VCaP (cell line): Measurements from ENCODE around the gene LPIN1.
A peak's percentile ranks its signal among the peaks of the same experiment; 100 is the strongest.

Source experiments
- H3K27ac ChIP-seq: fragments of 450-650 bp; 2 replicates; pipeline ENCODE4 v1.5.1; 2017
- CTCF ChIP-seq: fragments of 450-650 bp; conservative IDR thresholded peaks from 2 replicates; pipeline ENCODE4 v1.5.1; 2017; ENCODE audit warnings: mild to moderate bottlenecking, moderate library complexity

LPIN1 gene

GRCh38 chr2:11829947-11830707, 83.7 kb downstream of the LPIN1 start:
- peak; percentile 70 for TF ChIP-seq CTCF
- peak overlapping the region; percentile 87 for H3K27ac ChIP-seq

GRCh38 chr2:11830708-11831301, 84.4 kb downstream of the LPIN1 start:
- peak overlapping the region; percentile 87 for H3K27ac ChIP-seq
- no peak for TF ChIP-seq CTCF

DNA sequence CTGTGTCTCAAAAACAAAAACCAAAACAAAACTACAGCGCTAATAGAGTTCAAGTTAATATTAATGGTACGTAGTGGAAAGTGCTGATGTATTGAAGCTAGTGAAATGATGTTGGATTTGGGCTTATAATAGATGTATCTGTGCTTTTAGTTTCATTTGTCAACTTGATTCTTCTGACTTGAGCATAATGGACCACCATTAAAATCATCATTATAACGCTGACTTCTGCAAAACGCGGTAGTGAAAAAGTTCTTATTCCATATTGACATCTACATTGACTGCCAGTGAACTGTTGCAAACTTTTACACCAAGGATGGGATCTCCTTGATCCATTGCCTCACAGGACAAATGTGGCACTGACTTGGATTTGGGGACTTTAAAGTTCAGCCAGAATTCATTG, 85.0 kb downstream of the LPIN1 start:
- H3K27ac ChIP-seq, result peak overlapping the region; percentile 87
- no peak for TF ChIP-seq CTCF

DNA sequence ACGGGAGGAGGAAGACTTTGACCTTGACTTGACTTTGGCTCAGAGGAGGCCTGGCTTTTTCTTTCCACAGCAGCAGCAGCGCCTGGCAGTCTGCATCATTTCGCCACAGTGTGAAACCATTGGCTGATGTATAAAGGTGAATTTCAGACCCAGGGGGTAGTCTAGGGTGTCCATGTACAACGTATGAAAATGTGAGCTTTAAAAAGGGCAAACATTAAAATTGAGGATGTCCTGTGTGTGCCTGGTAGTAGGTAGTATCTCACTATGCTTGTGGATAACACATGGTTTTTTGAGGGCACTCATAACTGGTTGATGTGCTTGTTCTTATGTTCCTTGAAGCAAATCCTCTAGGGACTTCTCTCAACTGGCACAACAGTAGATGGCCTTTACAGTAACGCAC, 86.1 kb downstream of the LPIN1 start:
- no peak overlapping the region for H3K27ac ChIP-seq
- TF ChIP-seq CTCF, result no peak

- no peak overlapping the region for H3K27ac ChIP-seq
Measured at GRCh38 chr2:11833601-11834000, 87.2 kb downstream of the LPIN1 start.

GRCh38 chr2:11835403-11835802, 89.0 kb downstream of the LPIN1 start:
- no peak overlapping the region for H3K27ac ChIP-seq
- TF ChIP-seq CTCF, result peak; percentile 43; the same call in 1 of the 2 replicates

More at GRCh38 chr2:11833601-11834000, 87.2 kb downstream of the LPIN1 start:
- no peak for TF ChIP-seq CTCF

- TF ChIP-seq CTCF, result no peak
- no peak overlapping the region for H3K27ac ChIP-seq
Measured at GRCh38 chr2:11836647-11837219, 90.3 kb downstream of the LPIN1 start.
